A549 treated with AZD2906 at 1 μM for 4 hours (cell line): ENCODE data around the gene DIABLO. TPM values are rescaled to one million over a fixed set of nuclear protein-coding genes. Genes with fewer than 3 reads are reported as not detected.

Experiments used
- total RNA-seq: library from RNA; stranded (reverse); fragments of 200-300 nt; extraction: Qiagen RNA extraction; gene quantifications from 5 replicates; pipeline ENCODE4 v1.2.3, GENCODE V29; 2022

DIABLO gene
- total RNA-seq = 67.7 to 72.7 TPM (median 68.7 TPM) in 5 replicates

DNA sequence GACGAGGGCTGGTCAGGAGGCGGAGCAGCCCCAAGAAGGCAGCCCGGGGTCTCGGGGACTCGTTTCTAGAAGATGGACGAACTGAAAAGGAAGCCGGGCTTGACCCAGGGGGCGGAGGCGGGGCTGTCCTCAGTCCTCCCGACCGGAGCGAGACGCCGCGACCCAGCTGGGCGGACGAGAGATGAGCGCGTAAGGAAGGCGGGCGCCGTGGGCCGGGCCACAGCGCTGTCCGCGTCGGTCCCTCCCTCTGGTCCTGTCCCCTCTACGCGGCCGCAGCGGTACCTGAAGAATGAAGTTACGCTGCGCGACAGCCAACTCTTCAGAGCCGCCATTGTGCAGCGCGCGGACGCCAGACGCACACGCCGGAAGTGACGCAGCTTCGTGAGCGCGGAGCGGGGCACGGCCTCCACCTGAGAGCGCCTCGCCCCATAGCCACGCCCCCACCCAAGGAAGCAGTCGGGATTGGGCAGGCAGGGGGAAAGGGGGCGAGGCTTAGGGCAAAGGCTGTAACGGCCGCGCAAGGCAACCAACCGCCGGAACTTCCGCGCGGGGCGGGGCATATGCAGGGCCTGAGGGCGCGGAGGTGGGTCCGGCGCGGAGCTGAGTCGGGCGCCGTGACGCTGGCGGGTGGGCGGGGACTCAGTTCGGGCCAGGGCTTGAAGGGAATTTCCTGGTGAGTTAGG lies at the start of gene DIABLO:
TSS of gene DIABLO (minus strand) at position 370 of the 683 bp plus-strand sequence. CDS start at position 332, 38 bp downstream.

DNA sequence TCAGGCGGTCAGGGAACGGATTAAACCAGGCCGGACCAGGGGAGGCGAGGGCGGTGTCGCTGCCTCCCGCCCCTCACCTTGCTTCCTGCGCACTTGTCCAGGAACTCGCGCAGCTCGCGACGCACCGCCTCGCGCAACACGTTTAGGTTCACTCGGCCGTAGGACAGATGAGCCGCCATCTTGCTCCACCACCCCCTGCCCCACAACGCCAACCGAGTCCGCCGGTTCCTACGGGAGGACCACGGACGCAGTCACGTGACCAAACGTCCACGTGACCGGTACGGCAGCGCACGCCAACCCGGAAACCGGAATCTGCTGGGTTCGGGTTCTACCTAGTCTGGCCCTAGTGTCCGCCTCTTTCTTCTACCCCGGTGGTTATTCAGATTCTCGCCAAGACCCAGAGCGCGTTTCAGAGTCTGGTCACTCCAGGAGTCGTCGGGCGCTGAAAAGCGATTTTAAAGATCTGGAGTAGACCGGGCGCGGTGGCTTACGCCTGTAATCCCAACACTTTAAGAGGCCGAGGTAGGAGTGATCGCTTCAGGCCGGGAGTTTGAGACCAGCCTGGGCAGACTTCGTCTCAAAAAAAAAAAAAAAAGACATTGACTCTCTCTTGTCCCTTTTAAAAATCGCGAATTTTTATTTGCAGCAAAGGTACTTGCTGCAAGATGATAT lies 40.5 kb upstream of the DIABLO start, which contains the start of gene VPS33A:
TSS of gene VPS33A (minus strand) at position 265 of the 672 bp plus-strand sequence. CDS start at position 179, 86 bp downstream.

DNA sequence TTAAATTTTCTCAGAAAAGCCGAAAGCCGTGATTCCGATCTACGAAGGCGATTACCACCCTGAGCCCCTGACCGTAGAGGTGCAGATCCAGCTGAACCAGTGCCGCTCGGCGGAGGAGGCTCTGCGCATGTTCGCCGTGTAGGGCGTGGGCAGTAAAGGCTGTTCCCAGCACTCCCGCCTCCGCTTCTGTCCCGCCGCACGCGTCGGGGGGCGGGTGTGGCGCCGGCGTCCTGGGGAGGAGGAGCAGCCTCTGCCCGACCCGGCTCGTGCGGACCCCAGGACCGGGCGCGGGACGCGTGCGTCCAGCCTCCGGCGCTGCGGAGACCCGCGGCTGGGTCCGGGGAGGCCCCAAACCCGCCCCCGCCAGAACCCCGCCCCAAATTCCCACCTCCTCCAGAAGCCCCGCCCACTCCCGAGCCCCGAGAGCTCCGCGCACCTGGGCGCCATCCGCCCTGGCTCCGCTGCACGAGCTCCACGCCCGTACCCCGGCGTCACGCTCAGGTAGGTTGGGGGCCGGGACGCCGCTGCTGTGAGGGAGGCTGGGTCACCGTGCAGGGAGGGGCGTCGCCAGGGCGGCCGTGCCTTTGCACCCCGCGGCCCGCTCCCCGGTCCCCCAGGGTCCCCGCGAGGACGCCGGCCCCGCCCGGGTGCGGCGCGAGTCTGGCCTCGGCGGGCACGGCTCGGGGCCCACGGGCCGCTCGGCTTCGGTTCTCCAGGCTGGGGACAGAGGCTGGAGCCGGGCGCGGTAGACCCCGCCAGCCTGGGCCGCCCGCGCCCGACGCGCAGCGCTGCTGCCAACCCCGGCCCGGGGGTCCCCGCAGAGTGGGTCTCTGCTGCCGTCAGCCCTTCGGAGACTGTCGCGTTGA lies 22.3 kb downstream of the DIABLO start, which contains the start of gene B3GNT4:
TSS of gene B3GNT4 (plus strand) at position 409 of the 866 bp plus-strand sequence. CDS start 910 bp downstream, outside the sequence.

DNA sequence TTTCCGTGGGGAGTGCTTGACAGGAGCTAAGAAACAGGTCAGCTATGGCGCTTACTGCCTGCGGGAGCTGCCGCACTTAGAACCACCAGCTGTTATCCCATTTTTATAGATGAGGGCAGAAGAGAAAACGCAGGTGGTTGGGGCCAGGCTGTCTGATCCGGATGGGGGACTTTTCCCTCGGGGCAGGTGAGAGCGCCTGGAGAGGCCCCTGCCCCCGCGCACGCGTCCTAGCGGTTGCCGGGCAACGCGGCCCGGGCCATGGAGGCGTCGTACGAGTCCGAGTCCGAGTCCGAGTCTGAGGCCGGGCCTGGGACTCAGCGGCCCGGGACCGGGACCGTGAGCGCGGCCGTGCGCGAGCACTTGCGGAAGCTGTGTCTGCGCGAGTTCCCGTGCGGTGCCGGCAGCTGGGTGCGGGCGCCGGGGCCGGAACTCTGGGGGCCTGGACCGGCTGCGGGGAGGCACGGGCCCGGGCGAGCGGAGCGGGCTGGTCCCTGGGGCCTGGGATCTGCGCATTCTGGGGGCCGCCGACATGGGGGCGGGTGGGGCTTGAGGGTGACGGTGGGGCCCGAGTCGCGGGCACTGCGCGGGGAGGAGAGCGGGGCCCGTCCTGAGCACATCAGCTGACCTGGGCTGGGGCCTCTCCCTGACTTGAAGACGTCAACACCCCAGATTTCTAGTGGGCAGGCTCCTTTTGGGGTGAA lies 42.8 kb downstream of the DIABLO start, which contains the start of gene LRRC43:
TSS of gene LRRC43 (plus strand) at position 237 of the 701 bp plus-strand sequence. CDS start at position 259, 22 bp downstream.

DNA sequence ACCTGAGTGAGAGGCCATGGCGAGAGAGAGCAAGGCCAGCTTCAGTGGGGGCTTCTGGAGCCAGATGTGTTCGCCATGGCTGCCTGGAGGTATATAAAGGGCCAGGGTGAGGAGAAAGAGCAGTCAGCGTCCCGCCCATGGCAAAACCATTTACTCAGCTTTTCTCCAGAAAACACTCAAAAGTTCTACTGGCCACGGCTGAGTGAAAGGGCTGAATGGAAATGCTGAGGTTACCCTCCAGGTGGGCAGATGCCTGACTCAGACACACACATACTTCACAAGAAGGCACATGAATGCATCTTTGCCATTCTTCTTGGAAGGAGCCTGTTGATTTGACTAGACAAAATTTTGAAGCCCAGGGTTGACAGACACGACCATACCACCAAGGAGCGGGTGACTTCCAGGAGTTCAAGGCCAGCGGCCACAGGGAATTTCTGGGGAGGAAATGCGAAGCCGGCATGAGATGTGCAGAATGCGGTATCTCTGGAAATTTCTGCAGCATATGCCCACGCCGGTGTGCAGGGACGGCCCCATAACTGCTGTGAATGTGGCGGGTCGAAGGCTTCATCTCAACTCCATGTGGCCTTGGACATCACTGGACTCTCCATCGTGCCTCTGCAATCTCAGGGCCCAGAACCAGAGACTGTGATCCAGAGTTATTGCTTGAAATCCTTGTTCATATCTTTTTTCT lies 51.6 kb downstream of the DIABLO start, which contains the start of gene IL31:
TSS of gene IL31 (minus strand) at position 67 of the 691 bp plus-strand sequence. CDS start at position 18, 49 bp downstream.

Other genes starting within 250 kb of the DIABLO start
- 9.7 to 12.4 TPM (median 10.8 TPM) in 5 replicates for gene BCL7A, start 204.2 kb downstream of the DIABLO start, total RNA-seq
- 32.0 to 43.9 TPM (median 40.9 TPM) in 5 replicates for gene MLXIP, start 147.3 kb downstream of the DIABLO start, total RNA-seq
- gene IL31, start 51.8 kb downstream of the DIABLO start, total RNA-seq = not detected in 5 replicates
- 0.10 to 0.25 TPM (median 0.17 TPM) in 4 of 5 replicates, not detected in the other for gene LRRC43, start 42.9 kb downstream of the DIABLO start, total RNA-seq
- 0.60 to 1.1 TPM (median 0.72 TPM) in 5 replicates for gene B3GNT4, start 22.3 kb downstream of the DIABLO start, total RNA-seq
- gene VPS33A, start 40.4 kb upstream of the DIABLO start, total RNA-seq = 17.5 to 20.5 TPM (median 18.5 TPM) in 5 replicates
- gene CLIP1, start 196.6 kb upstream of the DIABLO start, total RNA-seq = 28.3 to 43.8 TPM (median 30.5 TPM) in 5 replicates